Measurements from ENCODE around the gene KNDC1.
"Not testable (repeated sequence)": the region's sequence is repeated elsewhere in the genome, so short reads cannot be mapped to it uniquely, and the experiment has no call there.

Gene KNDC1

GRCh38 chr10:133134411-133135115, 25.5 kb upstream of the KNDC1 start:
- Histone ChIP-seq H3K27ac (no peak overlapping the region), H3K4me1 (ENCODE audit: low read depth, poor library complexity, severe bottlenecking) (no peaks in the 10 kb centered on the region), H3K27me3 (ENCODE audit: insufficient read depth, low read depth) (peaks cover 12% of the 10 kb centered on the region; the same call in 1 of the 2 replicates), H3K36me3 (ENCODE audit: insufficient read depth) (no peaks in the 10 kb centered on the region), H4K20me1 (ENCODE audit: insufficient read depth) (no peaks in the 10 kb centered on the region), H3K4me2 (no peak overlapping the region), H2AFZ (ENCODE audit: low read depth) (no peak overlapping the region), H3K9ac (no peak overlapping the region), H3K4me3 (IDR thresholded peaks at IDR 0.05; ENCODE audit: insufficient read depth, low read depth, low read length) (no peak overlapping the region), H3K79me2 (ENCODE audit: insufficient read depth, low read depth) (no peaks in the 10 kb centered on the region)
- TF ChIP-seq CTCF (conservative IDR thresholded peaks at IDR 0.05; ENCODE audit: low read depth, low read length) = no peak

DNA sequence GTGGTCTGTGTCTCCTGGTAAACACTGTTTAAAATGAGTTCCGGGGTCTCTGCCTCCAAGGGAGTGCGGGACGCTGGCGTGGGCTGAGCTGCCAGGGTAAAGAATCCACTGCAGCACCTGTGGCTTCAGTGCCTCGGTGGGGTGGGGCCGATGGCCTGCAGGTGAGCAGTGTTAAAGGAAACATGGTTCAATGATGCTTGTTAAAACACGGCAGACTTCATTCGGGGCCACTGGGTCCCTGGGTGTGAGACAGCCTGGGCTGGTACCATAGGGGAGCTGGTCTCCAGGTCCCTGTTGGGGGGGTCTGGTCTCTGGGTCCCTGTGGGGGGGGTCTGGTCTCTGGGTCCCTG, 24.9 kb upstream of the KNDC1 start:
- no peak overlapping the region for H3K4me3 ChIP-seq (IDR thresholded peaks at IDR 0.05; ENCODE audit: insufficient read depth, low read depth, low read length)
- H3K9ac ChIP-seq = no peak overlapping the region
- H3K4me1 ChIP-seq (ENCODE audit: low read depth, poor library complexity, severe bottlenecking) = no peaks in the 10 kb centered on the region
- no peak for TF ChIP-seq CTCF (conservative IDR thresholded peaks at IDR 0.05; ENCODE audit: low read depth, low read length)
- H3K79me2 ChIP-seq (ENCODE audit: insufficient read depth, low read depth) = no peaks in the 10 kb centered on the region
- no peaks in the 10 kb centered on the region for H4K20me1 ChIP-seq (ENCODE audit: insufficient read depth)
- H3K4me2 ChIP-seq = no peak overlapping the region
- no peak overlapping the region for H2AFZ ChIP-seq (ENCODE audit: low read depth)
- no peak overlapping the region for H3K27ac ChIP-seq
- H3K27me3 ChIP-seq (ENCODE audit: insufficient read depth, low read depth) = peaks cover 12% of the 10 kb centered on the region; the same call in 1 of the 2 replicates
- no peaks in the 10 kb centered on the region for H3K36me3 ChIP-seq (ENCODE audit: insufficient read depth)

- not testable (repeated sequence) for H3K9ac ChIP-seq; H3K27ac ChIP-seq; H3K36me3 ChIP-seq (ENCODE audit: insufficient read depth); H2AFZ ChIP-seq (ENCODE audit: low read depth); H3K4me3 ChIP-seq (IDR thresholded peaks at IDR 0.05; ENCODE audit: insufficient read depth, low read depth, low read length); H3K4me2 ChIP-seq; H3K79me2 ChIP-seq (ENCODE audit: insufficient read depth, low read depth); H3K4me1 ChIP-seq (ENCODE audit: low read depth, poor library complexity, severe bottlenecking); H4K20me1 ChIP-seq (ENCODE audit: insufficient read depth)
- peaks cover 21% of the 10 kb centered on the region; the same call in 1 of the 2 replicates for H3K27me3 ChIP-seq (ENCODE audit: insufficient read depth, low read depth)
Observed at GRCh38 chr10:133137486-133138145, 22.4 kb upstream of the KNDC1 start.

DNA sequence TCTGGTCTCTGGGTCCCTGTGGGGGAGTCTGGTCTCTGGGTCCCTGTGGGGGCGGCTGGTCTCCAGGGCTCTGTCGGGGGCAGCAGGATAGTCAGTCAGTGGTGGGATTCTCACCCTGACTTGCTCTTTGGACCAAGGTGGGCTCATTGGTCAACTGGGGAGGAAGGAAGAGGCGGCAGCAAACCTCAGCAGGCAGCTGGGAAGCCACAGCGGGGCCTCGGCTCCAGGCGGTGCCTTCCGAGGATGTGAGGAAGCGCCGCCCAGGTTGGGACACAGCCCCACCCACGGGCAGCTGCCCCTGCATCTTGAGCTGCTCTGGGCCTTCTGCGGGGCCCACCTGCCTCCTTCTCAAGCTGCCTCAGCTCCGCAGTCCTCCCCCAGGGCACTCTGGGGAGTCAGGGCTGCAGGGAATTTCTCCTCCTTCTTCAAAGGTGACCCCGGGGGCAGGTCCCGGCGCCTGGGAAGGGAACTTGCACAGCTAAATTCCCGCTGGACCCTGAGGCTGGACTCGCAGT, 20.4 kb upstream of the KNDC1 start:
- TF ChIP-seq CTCF (conservative IDR thresholded peaks at IDR 0.05; ENCODE audit: low read depth, low read length) = no peak
- Histone ChIP-seq H3K27me3 (ENCODE audit: insufficient read depth, low read depth) (peaks cover 23% of the 10 kb centered on the region; the same call in 1 of the 2 replicates), H3K4me3 (IDR thresholded peaks at IDR 0.05; ENCODE audit: insufficient read depth, low read depth, low read length) (no peak overlapping the region), H2AFZ (ENCODE audit: low read depth) (no peak overlapping the region), H3K36me3 (ENCODE audit: insufficient read depth) (no peaks in the 10 kb centered on the region), H3K79me2 (ENCODE audit: insufficient read depth, low read depth) (no peaks in the 10 kb centered on the region), H3K4me1 (ENCODE audit: low read depth, poor library complexity, severe bottlenecking) (no peaks in the 10 kb centered on the region), H3K4me2 (no peak overlapping the region), H3K27ac (no peak overlapping the region), H4K20me1 (ENCODE audit: insufficient read depth) (no peaks in the 10 kb centered on the region), H3K9ac (no peak overlapping the region)

Data from KMS-11 (cell line).